Vagina (tissue), 2 donors: Measurements from ENCODE around the gene CD9.

ENCODE experiments used
- POLR2A ChIP-seq, 2 donors: fragments of 450-650 bp; IDR thresholded peaks; one replicate each; pipeline ENCODE4 v1.6.1; 2017; ENCODE audit warnings: antibody characterized with exemption in 2 of 2, mild to moderate bottlenecking in 2 of 2, moderate library complexity in 2 of 2
- POLR2AphosphoS5 ChIP-seq, 2 donors: sonication (generic); formaldehyde crosslinking; IDR thresholded peaks; one replicate each; pipeline ENCODE4 v1.9.0; 2017; ENCODE audit warnings: antibody characterized with exemption in 2 of 2, mild to moderate bottlenecking in 2 of 2, low read depth in 1 of 2; ENCODE audit not compliant: insufficient read depth in 1 of 2
- TF ChIP-seq, protein P1 (sequence below), 3 experiments: fragments of 450-650 bp in 2 of 3; fragments of 200-600 bp in 1 of 3; sonication (generic) in 1 of 3; IDR thresholded peaks; one replicate each; pipeline ENCODE4 v1.5.1; 2017 to 2019; ENCODE audit warnings: antibody characterized with exemption in 3 of 3, mild to moderate bottlenecking in 2 of 3, moderate library complexity in 2 of 3

DNA sequence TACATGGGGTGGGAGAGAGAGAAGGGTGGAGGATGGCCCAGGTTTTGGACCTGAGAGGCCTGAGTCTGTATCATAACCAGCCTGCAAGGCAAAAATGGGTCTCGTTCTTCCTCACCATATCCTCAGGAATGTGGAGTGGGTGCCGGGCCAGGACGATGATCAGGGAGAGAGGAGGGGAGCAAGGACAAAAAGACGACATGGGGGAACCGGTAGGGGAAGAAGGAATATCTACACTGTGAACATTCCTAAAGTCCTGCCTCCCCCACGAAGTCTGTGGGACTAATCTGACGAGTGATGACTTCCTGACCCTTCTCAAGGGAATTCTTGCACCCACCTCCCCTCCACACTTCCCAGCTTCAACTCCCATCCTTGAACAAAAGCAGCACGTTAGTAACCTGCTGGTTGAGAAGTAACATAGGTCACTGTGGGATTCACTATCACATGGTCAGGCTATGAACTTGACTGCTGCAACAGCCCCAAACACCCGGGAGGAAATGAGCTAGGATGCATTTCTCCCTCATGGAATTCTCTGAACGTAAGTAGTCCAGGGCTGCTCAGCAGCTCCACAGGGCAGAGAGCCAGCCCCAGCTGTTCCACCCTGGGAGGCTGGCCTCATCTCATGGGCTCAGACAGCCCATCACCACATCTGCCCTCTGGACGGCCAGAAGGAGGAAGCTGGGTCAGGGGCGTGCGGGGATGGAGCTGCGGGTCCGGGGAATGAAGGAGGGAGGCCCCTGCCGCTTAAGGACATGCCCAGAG, 38.9 kb upstream of the CD9 start:
- TF ChIP-seq, protein P1, sequence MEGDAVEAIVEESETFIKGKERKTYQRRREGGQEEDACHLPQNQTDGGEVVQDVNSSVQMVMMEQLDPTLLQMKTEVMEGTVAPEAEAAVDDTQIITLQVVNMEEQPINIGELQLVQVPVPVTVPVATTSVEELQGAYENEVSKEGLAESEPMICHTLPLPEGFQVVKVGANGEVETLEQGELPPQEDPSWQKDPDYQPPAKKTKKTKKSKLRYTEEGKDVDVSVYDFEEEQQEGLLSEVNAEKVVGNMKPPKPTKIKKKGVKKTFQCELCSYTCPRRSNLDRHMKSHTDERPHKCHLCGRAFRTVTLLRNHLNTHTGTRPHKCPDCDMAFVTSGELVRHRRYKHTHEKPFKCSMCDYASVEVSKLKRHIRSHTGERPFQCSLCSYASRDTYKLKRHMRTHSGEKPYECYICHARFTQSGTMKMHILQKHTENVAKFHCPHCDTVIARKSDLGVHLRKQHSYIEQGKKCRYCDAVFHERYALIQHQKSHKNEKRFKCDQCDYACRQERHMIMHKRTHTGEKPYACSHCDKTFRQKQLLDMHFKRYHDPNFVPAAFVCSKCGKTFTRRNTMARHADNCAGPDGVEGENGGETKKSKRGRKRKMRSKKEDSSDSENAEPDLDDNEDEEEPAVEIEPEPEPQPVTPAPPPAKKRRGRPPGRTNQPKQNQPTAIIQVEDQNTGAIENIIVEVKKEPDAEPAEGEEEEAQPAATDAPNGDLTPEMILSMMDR (IDR thresholded peaks at IDR 0.05) = no peak
- TF ChIP-seq POLR2AphosphoS5 (IDR thresholded peaks at IDR 0.05; ENCODE audit: insufficient read depth in 1 of 2, low read depth in 1 of 2) (no peak), POLR2A (IDR thresholded peaks at IDR 0.05) (no peak)
